Measurements from ENCODE around the gene TEKT5.
A peak's percentile ranks its signal among the peaks of the same experiment; 100 is the strongest.
"Not testable (repeated sequence)": the region's sequence is repeated elsewhere in the genome, so short reads cannot be mapped to it uniquely, and the experiment has no call there.

TEKT5 gene

DNA sequence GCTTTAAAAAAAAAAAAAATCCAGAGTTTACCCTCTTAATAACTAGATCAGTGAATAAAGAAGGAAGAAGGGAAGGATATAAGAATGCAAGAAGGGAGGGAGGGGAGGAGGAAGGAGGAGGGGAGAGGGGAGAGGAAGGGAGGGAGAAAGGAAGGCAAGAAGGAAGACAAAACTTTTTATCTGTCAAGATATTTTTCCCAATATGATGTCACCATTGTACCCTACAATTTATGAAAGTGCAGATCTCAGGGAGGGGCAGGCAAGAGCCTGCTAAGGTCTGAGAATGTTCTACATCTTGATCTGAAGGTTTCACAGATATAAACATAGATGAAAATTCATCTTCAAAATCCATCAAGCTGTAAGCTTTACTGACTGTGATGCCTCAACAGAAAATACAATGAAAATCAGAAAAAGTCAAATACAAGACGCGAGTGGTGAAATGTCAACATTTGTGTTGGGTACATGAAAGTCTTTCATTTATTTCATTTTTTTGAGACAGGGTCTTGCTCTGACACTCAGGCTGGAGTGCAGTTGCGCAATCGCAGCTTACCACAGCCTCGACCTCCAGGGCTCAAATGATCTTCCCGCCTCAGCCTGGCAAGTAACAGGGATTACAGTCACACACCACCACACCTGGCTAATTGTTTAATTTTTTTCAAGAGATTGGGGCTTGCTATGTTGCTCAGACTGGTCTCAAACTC, 57.2 kb downstream of the TEKT5 start:
- no peak for DNase-seq
- Mint-ChIP-seq H3K27ac (no peak overlapping the region), H3K9me3 (peaks cover 0 to 18% of the 10 kb centered on the region in 2 donors), H3K4me1 (no peaks in the 10 kb centered on the region), H3K4me3 (no peak overlapping the region), H3K27me3 (peaks cover 11% of the 10 kb centered on the region)
- no peak for ATAC-seq

DNA sequence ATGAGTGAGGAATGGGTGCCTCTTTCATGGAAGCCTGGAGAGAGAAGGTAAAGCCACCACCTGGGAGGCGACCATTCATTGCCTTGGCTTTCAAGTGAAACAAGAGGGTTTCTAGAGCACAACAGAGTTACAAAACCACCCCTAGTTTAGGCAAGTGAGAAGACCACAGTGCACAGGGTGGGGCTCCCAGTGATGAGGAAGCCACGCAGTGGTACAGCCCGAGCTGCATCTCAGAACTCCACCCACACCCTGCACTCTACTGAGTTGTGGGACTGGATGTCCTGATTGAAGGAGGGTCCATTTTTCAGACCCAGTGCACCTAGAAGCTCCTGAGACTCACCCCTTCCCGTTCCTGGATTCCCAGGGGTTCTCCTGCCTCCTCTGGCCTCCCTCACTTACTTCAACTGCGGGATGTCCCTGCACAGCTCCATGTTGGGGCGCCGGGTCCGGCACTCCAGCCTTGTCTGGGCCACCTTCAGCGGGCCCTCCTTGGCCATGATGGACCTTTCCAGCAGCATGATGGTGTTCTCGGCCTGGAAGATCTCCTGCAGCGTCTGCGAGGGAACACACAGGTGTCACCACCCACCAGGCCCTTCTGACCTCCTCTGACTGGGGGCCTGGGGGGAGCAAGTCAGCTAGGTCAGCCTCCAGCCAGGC, 59.2 kb downstream of the TEKT5 start:
- H3K4me3 Mint-ChIP-seq = no peak overlapping the region
- H3K4me1 Mint-ChIP-seq = no peaks in the 10 kb centered on the region
- H3K27me3 Mint-ChIP-seq = peaks cover 8% of the 10 kb centered on the region
- ATAC-seq (no peak), DNase-seq (no peak)
- no peak overlapping the region for H3K27ac Mint-ChIP-seq
- peaks cover 0 to 10% of the 10 kb centered on the region in 2 donors for H3K9me3 Mint-ChIP-seq

DNA sequence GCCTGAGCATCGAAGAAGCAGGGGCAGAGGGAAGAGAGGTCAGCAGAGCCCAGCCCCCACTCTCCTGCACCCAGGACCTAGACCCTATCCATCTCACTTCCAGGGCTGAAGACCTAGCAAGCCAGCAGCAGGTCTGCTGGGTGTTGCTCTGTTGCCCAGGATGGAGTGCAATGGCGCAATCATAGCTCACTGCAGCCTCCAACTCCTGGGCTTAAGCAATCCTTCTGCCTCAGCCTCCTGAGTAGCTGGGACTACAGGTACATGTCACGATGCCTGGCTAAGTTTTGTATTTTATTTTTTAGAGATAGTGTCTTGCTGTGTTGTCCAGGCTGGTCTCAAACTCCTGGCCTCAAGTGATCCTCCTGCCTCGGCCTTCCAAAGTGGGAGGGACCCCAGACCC, 61.3 kb downstream of the TEKT5 start:
- not testable (repeated sequence) for H3K27ac Mint-ChIP-seq, H3K4me1 Mint-ChIP-seq, H3K27me3 Mint-ChIP-seq, DNase-seq, H3K4me3 Mint-ChIP-seq, ATAC-seq
- peaks cover 0 to 10% of the 10 kb centered on the region in 2 donors for H3K9me3 Mint-ChIP-seq

DNA sequence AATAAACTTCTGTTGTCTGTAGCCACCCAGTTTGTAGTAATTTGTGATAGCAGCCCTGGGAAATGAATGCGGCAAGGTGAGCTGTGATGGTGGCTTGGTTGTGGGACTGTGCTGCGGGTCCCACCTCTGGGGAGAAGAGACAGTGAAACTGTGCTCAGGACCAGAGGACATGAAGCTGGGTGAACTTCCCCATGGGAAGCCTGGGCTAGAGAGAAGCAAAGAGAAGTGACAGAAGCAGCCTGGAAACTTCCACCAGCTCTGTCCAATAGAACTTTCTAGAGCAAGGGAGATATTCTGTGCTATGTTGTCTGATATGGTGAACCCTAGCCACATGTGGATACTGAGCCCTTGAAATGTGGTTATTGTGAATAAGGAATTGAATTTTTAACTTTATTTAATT, 62.8 kb downstream of the TEKT5 start:
- H3K27ac Mint-ChIP-seq = no peak overlapping the region
- peaks cover 0 to 10% of the 10 kb centered on the region in 2 donors for H3K9me3 Mint-ChIP-seq
- peaks cover 8% of the 10 kb centered on the region for H3K27me3 Mint-ChIP-seq
- no peaks in the 10 kb centered on the region for H3K4me1 Mint-ChIP-seq
- no peak for ATAC-seq
- no peak for DNase-seq
- H3K4me3 Mint-ChIP-seq = no peak overlapping the region

DNA sequence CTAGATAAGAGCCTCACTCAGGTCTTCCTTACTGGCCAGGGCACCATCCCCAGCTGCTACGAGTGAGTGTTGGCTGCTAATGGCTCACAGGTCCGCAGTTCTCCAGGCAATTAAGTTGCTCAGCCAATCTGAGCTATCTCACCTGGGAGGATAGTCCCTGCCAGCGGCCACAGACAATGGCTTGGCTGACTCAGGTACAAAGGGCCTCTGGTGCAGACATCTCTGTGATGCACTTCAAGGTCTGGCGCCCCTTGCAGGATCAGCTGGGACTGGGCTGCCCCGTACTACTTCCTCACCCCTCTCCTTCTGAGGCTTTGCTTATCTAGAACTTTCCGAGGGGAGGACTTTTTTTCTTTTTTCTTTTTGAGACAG, 65.2 kb downstream of the TEKT5 start:
- ATAC-seq (no peak), DNase-seq (no peak)
- Mint-ChIP-seq H3K4me3 (no peak overlapping the region), H3K9me3 (peaks cover 0 to 8% of the 10 kb centered on the region in 2 donors), H3K27ac (no peak overlapping the region), H3K27me3 (peaks cover 8% of the 10 kb centered on the region), H3K4me1 (no peaks in the 10 kb centered on the region)

DNA sequence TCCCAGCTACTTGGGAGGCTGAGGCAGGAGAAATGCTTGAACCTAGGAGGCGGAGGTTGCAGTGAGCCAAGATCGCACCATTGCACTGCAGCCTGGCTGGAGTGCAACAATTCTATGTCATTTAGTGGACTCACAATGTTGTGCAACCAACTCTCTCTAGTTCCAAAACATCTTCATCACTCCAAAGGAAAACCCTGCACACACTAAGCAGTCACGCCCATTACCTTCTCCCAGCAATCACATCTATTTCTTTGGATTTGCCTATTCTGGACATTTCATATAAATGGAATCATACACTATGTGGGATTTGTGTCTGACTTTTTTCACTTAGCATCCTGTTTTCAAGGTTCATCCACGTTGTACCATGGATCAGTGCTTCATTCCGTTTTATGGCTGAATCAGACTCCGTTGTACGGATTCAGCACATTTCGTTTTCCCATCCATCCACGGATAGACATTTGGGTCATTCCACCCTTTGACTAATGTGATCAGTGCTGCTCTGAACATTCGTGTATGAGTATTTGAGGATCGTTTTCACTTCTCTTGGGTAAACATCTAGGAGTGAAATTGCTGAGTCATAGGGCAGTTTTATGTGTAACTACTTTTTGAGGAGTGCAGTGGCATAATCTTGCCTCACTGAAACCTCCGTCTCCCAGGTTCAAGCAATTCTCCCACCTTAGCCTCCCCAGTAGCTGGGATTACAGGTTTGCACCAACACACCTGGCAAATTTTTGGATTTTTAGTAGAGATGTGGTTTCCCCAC, 69.0 kb downstream of the TEKT5 start:
- Mint-ChIP-seq H3K4me3 (no peak overlapping the region), H3K9me3 (no peaks in the 10 kb centered on the region), H3K4me1 (no peaks in the 10 kb centered on the region), H3K27me3 (no peaks in the 10 kb centered on the region), H3K27ac (peak overlapping the region in 1 of 2 donors; percentile 72)
- no peak for DNase-seq
- no peak for ATAC-seq

DNA sequence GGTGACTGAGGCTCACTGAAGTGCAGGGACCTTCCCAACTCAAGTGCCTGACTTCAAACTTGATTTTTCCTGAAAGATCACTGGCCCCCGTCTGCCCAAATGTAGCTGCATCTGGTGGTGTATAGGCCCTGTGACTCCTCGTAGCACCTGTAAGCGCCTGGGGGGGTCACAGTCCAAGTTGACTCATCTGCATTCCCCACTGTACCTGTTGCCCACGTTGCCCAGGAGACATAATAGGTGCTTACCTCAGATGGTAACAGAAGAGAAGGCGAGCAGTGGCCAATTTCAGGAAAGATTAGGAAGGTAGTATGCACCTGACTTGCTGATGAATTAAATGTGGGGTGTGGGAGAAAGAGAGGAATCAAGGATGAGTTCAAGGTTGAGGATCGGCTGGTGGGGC, 70.2 kb downstream of the TEKT5 start:
- Mint-ChIP-seq H3K4me1 (peaks cover 6% of the 10 kb centered on the region), H3K27me3 (peaks cover 8% of the 10 kb centered on the region)

DNA sequence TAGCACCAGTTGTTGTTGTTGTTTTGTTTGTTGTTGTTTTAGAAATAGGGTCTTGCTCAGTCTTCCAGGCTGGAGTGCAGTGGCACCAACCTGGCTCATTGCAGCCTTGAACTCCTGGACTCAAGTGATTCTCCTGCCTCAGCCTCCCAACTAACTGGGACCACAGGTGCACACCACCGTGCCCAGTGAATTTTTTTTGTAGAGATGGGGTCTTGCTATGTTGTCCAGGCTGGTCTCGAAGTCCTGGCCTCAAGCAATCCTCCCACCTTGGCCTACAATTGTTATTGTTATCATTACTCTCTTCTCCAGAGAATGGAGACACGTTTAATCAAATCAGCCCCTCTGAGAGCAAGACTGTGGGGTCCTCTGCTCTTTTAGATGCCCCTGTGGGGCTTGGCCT, 71.7 kb downstream of the TEKT5 start:
- DNase-seq (no peak), ATAC-seq (no peak)
- Mint-ChIP-seq H3K27ac (no peak overlapping the region), H3K4me1 (peaks cover 13% of the 10 kb centered on the region), H3K4me3 (no peak overlapping the region), H3K27me3 (peaks cover 23% of the 10 kb centered on the region), H3K9me3 (no peaks in the 10 kb centered on the region)

More for the DNA sequence above, 70.2 kb downstream of the TEKT5 start:
- no peaks in the 10 kb centered on the region for H3K9me3 Mint-ChIP-seq
- H3K4me3 Mint-ChIP-seq = no peak overlapping the region
- H3K27ac Mint-ChIP-seq = no peak overlapping the region
- ATAC-seq (no peak), DNase-seq (no peak)

DNA sequence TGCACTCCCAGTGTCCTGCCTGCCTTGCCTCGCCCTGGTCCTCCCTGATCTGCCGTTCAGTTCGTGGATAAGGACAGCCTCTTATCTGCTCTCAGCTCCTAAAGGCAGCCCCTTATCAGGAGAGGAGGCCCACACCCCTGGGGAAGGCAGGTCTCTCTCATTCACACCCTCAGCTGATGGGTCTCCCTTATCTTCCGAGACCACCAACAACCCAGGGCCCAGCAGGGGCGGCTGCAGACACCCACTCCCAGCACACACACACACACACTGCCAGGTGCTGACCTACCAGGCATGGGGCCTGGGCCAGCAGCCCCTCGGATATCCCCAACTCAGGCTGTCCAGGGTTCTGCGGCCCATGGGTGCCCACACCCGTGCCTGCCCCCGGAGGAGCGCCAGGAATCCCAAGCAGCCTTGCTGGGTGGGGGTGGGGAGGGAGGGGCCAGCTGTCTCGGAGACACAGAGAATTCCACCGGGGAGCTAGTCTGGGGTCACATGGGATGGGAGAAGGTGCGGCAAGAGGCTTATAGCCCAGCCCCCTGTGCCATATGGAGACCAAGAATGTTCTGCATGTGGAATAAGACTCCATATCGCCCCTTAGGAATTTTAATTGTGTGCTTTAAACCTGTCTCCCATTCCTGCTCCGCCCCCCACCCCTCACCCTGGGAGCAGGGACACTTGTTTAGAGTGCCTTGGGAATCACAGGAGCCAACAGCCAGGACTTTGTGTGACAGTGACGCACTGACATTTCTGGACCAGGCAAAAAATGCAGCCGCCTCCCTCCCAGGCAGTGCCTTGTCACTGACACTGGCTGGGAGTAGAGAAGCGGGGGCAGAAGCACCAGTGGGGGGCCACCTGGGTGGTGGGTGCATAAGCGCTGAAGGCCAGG, 72.5 kb downstream of the TEKT5 start:
- Mint-ChIP-seq H3K4me3 (no peak overlapping the region), H3K27me3 (peaks cover 31% of the 10 kb centered on the region), H3K4me1 (peaks cover 13% of the 10 kb centered on the region), H3K9me3 (no peaks in the 10 kb centered on the region), H3K27ac (no peak overlapping the region)
- no peak for ATAC-seq
- DNase-seq = no peak

DNA sequence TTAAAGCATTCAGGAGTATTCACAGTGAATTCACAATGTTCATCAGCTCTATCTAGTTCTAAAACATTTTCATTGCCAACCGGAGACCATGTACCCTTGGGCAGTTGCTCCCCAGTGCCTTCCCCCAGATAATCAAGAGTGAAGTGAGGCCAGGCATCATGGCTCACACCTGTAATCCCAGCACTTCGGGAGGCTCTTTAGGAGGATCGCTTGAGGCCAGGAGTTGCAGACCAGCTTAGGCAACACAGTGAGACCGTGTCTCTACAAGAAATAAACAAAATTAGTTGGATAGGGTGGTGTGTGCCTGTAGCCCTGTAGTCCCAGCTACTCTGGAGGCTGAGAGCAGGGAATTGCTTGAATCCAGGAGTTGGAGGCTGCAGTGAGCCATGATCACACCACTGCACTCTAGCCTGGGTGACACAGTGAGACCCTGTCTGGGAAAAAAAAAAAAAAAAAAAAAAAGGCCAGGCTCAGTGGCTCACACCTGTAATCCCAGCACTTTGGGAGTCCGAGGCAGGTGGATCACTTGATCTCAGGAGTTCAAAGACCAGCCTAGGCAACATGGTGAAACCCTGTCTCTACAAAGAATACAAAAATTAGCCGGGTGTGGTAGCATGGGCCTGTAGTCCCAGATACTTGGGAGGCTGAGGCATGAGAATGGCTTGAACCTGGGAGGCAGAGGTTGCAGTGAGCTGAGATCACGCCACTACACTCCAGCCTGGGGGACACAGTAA, 73.3 kb downstream of the TEKT5 start:
- peaks cover 13% of the 10 kb centered on the region for H3K4me1 Mint-ChIP-seq
- H3K9me3 Mint-ChIP-seq, H3K27ac Mint-ChIP-seq, ATAC-seq, H3K4me3 Mint-ChIP-seq, DNase-seq: not testable (repeated sequence)
- peaks cover 35% of the 10 kb centered on the region for H3K27me3 Mint-ChIP-seq

DNA sequence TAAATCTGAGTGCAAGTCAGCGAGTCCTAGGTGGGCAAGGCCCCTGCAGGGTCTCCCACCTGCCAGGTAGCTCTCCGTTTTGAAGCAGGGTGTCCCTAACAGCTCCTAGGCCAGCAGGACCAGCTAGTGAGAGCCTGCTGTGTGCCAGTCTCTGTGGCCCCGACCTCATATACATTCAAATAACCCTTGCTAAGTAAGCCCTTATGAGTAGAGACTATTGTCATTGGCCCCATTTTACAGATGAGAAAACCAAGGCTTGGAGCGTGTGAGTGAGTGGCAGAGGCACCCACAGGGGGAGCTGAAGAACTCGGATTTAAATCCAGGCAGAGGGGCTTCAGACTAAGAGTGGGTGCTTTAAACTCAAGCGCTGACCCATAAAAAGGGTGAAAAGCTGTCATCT, 74.6 kb downstream of the TEKT5 start:
- DNase-seq = no peak
- no peak overlapping the region for H3K4me3 Mint-ChIP-seq
- H3K27me3 Mint-ChIP-seq = peaks cover 35% of the 10 kb centered on the region
- H3K9me3 Mint-ChIP-seq = no peaks in the 10 kb centered on the region
- ATAC-seq = no peak
- peak overlapping the region in 1 of 2 donors; percentile 60 for H3K27ac Mint-ChIP-seq
- H3K4me1 Mint-ChIP-seq = peaks cover 13% of the 10 kb centered on the region

DNA sequence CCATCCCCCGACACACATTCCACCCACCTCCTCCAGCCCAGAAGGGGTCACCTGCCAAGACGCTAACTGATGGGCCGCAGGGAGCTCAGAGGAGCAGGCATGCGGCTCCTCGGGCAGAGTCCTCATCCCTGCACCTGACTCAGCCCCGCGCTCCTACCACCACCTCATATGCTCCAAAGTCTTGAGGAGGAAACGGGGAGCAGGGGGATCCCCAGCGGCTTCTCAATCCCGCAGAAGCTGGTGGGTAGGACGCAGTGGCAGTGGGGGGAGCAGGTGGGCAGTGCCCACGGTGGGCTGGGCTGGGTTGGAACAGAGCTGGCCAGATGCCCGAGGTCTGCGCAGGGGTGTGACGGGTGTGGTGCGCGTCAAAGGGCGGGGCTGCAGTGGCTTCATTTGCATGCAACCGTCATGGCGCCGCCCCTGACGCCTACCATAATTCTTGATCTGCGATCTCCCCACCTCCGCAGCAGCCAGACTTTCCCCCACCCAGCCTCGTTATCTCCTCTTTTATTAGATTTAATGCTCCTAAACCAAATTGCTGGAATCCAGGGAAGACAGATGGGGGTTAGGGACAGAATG, 75.4 kb downstream of the TEKT5 start:
- peak; percentile 58 for ATAC-seq
- peak overlapping the region in 1 of 2 donors; percentile 60 for H3K27ac Mint-ChIP-seq
- H3K4me3 Mint-ChIP-seq = peak overlapping the region in 1 of 2 donors; percentile 64
- peaks cover 35% of the 10 kb centered on the region for H3K27me3 Mint-ChIP-seq
- no peaks in the 10 kb centered on the region for H3K9me3 Mint-ChIP-seq
- peaks cover 13% of the 10 kb centered on the region for H3K4me1 Mint-ChIP-seq
- peak in 1 of 2 donors; percentile 3 for DNase-seq

DNA sequence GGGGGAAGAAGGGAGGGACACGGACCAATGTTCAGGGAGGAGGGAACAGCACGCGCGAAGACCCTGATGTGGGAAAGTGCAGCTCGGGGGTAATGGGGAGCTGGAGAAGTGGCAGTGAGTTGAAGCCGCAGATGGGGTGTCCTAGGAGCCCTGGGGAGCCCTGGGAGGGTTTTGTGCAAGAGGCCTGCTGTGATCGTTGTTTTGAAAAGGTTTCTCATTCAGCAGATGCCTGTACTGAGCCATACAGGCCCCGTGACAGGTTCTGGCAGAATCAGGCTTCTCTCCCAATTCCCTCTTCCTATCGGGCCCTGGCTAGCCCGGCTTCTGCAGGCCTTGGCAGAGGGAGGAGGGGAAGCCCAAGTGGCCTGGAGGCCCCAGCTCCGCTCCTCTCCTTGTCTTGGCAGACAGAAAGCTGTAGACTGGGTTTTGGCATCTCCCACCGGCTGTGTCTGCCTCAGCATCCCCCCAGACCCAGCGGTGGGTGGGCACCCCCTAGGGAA, 76.0 kb downstream of the TEKT5 start:
- no peak overlapping the region for H3K4me3 Mint-ChIP-seq
- DNase-seq (no peak), ATAC-seq (peak; percentile 5)
- H3K27me3 Mint-ChIP-seq = peaks cover 35% of the 10 kb centered on the region
- no peaks in the 10 kb centered on the region for H3K9me3 Mint-ChIP-seq
- peaks cover 13% of the 10 kb centered on the region for H3K4me1 Mint-ChIP-seq
- peak overlapping the region in 1 of 2 donors; percentile 29 for H3K27ac Mint-ChIP-seq

DNA sequence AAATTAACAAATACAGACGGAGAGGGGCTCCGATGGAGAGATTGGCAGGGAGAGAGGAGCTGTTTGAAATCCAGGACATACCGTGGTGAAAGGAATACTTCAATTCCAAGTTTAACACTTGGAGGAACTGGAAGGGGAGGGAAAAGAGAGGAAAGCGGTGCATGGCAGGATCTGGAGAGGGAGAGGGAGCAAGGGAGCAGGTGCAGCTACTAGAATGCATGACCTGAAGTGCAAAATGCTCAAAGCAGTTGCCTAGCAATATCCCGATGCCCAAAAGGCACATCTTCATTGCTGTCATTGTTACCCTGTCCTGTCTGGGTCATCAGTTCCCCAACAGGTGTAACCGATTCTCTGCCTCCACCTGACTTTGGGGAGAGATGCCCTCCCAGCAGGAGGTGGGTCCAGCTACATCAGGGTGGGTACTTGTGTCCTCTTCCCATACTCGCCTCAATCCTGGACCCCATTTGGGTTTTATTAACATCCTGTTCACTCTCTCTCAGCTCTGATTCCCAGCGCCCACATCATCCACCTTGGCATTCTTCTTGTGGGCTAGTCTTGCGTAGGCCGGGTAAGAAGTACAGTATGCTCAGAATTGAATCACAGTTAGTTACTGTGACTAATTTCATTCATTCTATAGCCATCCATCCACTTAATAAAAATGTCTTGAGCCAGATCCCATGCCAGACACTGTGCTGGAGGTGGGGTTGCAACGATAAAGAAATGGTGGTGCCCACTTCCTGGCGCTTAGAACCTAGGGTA, 76.9 kb downstream of the TEKT5 start:
- DNase-seq = no peak
- Mint-ChIP-seq H3K27ac (no peak overlapping the region), H3K4me3 (no peak overlapping the region), H3K4me1 (peaks cover 13% of the 10 kb centered on the region), H3K9me3 (no peaks in the 10 kb centered on the region), H3K27me3 (peaks cover 35% of the 10 kb centered on the region)
- no peak for ATAC-seq

Measured in stimulated activated naive CD8-positive, alpha-beta T cell treated with anti-CD3 and anti-CD28 coated beads, Interleukin-15, amount 100 ng/mL, for 72 hours (primary cell).